HG03342 (cell line): Measurements from ENCODE around the gene LPXN.
A peak's percentile ranks its signal among the peaks of the same experiment; 100 is the strongest.
"Not testable (repeated sequence)": the region's sequence is repeated elsewhere in the genome, so short reads cannot be mapped to it uniquely, and the experiment has no call there.

Experiments used
- ATAC-seq: cut with Tn5 transposase; IDR thresholded peaks from one replicate; pipeline ENCODE4 v1.9.1; 2021; ENCODE audit warnings: mild to moderate bottlenecking, moderate library complexity; ENCODE audit not compliant: unreplicated experiment

LPXN gene

DNA sequence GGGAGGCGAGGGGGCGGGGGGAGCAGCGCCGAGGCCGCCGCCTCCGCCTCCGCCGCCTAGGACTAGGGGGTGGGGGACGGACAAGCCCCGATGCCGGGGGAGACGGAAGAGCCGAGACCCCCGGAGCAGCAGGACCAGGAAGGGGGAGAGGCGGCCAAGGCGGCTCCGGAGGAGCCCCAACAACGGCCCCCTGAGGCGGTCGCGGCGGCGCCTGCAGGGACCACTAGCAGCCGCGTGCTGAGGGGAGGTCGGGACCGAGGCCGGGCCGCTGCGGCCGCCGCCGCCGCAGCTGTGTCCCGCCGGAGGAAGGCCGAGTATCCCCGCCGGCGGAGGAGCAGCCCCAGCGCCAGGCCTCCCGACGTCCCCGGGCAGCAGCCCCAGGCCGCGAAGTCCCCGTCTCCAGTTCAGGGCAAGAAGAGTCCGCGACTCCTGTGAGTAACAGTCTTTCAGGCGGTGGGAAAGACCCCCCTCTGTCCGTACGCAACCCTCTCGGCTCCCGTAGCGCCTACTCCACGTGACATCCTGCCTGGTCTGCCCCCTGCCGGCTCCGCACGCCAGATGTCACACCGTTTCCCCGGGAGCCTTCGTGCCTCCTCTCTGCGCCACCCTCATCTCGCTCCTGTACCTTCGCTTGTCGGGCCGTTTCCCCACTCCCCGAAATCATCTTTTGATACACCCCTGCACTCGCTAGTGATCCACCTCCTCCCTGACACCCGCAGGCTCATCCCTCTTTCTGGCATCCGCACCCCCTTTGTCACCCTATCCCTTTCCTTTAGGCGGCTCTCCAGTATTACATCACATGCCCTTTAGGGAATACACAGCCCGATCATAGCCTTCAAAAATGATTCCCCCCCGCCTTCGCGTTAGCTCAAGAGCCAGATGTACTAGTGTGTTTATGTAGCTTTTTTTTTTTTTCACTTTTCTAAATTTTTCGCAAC, 3.8 kb upstream of the LPXN start:
- peak; percentile 40 for ATAC-seq

- ATAC-seq: peak; percentile 36
Observed at GRCh38 chr11:58578635-58579191, 3.1 kb upstream of the LPXN start, which contains the start of gene ZFP91. TSS of gene ZFP91 (plus strand) at chr11:58579063. CDS start at chr11:58579282, 219 bp downstream.

GRCh38 chr11:58578136-58578634, 2.5 kb upstream of the LPXN start:
- no peak for ATAC-seq

- peak; percentile 43 for ATAC-seq
Observed at GRCh38 chr11:58577555-58578135, 2.0 kb upstream of the LPXN start.

DNA sequence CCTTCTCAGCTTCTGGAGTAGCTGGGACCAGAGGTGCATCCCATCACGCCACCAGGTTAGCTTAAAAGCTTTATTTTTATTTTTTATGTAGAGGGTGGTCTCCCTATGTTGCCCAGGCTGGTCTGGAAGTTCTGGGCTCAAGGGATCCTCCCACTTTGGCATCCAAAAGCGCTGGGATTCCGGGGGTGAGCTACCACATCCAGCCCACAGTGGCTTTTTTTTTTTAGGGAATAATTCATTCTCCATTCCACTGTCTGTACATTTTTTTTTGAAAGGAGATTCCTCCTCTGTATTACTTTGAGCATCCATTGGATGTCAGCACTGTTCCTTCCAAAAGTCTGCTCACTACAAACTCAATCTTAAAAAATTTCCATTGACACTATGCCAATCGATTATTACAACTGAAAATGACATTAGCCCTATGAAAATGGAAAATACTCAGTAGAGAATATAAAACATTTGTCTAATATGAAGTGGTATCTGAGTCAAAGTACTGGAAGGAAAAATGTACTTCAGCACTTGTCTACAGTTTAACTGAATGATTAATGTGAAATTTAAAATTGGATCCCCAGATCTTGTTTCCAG, 1.3 kb upstream of the LPXN start:
- no peak for ATAC-seq

GRCh38 chr11:58574881-58575280, 775 bp downstream of the LPXN start:
- ATAC-seq: no peak

- ATAC-seq: peak; percentile 26
Observed at GRCh38 chr11:58573451-58574104, 2.1 kb downstream of the LPXN start.

DNA sequence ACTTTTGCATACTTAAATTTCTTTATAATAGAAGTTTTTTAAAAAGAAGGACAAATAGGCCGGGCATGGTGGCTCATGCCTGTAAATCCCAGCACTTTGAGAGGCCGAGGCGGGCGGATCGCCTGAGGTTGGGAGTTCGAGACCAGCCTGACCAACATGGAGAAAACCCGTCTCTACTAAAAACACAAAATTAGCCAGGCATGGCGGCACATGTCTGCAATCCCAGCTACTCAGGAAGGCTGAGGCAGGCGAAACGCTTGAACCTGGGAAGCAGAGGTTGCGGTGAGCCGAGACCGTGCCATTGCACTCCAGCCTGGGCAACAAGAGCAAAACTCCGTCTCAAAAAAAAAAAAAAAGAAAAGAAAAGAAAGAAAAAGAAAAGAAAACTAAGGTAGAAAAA, 2.8 kb downstream of the LPXN start:
- not testable (repeated sequence) for ATAC-seq

DNA sequence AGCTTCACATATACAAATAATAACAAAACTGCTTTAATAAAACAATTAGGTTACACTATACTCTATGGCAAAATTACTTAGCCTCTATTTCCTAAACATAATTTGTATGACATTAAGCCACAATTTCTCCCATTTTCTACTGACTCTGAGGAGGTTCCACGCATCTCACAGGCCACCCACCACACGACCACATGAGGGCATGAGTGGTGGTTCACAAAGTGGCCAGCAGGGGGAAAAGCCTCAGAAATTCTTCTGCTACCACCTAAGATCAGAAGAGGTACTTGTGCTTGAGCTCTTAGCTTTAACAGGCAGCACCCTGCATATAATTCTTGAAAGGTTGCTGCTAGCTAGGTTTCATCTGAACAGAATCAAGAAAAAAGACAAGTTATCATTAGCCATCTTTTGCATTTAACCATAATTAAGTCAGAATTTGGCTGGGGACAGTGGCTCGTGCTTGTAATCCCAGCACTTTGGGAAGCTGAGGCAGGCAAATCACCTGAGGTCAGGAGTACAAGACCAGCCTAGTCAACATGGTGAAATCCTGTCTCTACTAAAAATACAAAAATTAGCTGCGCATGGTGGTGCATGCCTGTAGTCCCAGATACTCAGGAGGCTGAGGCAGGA, 7.7 kb downstream of the LPXN start:
- ATAC-seq: peak; percentile 96

- no peak for ATAC-seq
Observed at GRCh38 chr11:58564231-58564630, 11.4 kb downstream of the LPXN start.

GRCh38 chr11:58562375-58562800, 13.3 kb downstream of the LPXN start:
- peak; percentile 87 for ATAC-seq

DNA sequence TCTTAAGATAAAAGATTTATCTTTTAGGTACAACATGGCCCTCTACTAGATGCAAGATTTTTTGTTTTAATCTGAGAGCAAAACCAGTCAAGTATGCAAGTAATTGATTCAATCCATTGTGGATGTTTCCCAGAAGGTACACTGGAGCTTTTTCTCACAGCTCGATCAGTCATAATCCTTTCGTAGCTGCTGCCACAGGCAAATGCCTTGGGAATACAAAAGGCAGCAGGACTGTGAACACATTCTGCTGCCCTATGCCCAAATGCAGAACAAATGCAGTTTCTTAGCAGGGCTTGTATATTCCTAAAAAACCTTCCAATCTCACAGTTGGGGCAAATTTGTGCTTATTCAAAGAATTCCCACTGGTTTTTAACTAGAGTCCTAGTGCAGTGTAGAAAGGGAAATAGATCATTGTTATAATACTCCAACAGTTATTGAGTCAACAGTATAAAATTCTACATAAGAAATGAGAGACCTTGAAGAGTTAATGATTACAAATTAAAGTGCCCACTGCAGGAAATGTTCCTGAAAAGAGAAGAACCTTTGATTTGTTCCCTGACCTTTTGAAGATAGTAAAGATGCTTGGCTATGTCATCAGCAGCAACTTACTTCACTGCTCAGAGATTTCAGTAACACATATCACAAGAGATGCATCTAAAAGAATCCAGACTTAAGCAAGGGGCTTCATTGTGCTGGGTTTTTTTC, 14.1 kb downstream of the LPXN start:
- no peak for ATAC-seq

- no peak for ATAC-seq
Observed at GRCh38 chr11:58560842-58561241, 14.8 kb downstream of the LPXN start.

- no peak for ATAC-seq
Observed at GRCh38 chr11:58549644-58550043, 26.0 kb downstream of the LPXN start.

GRCh38 chr11:58546841-58547240, 28.8 kb downstream of the LPXN start:
- ATAC-seq: no peak

DNA sequence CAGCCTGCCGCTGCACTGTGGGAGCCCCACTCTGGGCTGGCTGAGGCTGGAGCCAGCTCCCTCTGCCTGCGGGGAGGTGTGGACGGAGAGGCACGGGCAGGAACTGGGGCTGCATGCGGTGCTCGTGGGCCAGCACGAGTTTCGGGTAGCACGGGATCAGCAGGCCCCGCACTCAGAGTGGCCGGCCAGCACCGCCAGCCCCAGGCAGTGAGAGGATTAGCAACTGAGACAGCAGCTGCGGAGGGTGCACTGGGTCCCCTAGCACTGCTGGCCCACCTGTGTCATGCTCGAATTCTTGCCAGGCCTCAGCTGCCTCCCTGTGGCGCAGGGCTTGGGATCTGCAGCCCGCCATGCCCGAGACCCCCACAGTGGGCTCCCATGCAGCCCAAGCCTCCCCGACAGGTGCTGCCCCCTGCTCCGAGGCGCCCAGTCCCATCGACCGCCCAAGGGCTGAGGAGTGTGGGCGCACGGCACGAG, 43.8 kb downstream of the LPXN start:
- no peak for ATAC-seq

GRCh38 chr11:58530236-58530635, 45.4 kb downstream of the LPXN start:
- no peak for ATAC-seq

DNA sequence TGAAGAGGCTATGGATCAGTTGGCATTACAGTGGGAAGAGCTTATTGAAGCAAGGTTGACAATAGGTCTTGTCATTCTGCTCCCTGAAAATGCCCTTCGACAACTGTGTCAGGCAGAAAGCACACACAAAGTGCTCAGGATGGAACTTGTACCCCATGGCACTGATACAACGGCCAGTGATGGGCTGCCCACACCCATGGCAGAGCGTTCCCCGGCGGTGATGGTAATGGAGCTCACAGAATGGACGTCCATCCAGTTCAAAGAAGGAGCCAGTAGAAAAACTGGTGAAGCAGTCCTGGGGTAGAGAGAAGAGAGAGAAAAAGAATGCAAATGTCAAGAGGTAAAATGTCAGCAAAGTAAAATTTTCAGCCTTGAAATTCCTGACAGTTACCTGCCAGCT, 48.2 kb downstream of the LPXN start:
- no peak for ATAC-seq

GRCh38 chr11:58526721-58527120, 48.9 kb downstream of the LPXN start:
- ATAC-seq: no peak
